Left ventricle myocardium inferior (tissue), 1 donor: ENCODE data around the gene ZNF780B. TPM values are rescaled to one million over a fixed set of nuclear protein-coding genes. Genes with fewer than 3 reads are reported as not detected.

ENCODE experiments used
- DNase-seq: peaks from one replicate; pipeline ENCODE4 v3.0.0-alpha.2; 2020
- H3K27ac ChIP-seq: fragments of 200-600 bp; replicated peaks from 2 replicates; pipeline ENCODE4 v1.8.0; 2021
- H3K27me3 ChIP-seq: fragments of 200-600 bp; 2 replicates; pipeline ENCODE4 v1.8.0; 2021; ENCODE audit warnings: low read depth
- H3K36me3 ChIP-seq: fragments of 200-600 bp; 2 replicates; pipeline ENCODE4 v1.8.0; 2021
- H3K4me1 ChIP-seq: fragments of 200-600 bp; 2 replicates; pipeline ENCODE4 v1.8.0; 2021
- H3K4me3 ChIP-seq: fragments of 200-600 bp; 2 replicates; pipeline ENCODE4 v1.8.0; 2021; ENCODE audit warnings: mild to moderate bottlenecking, moderate library complexity
- H3K9me3 ChIP-seq: fragments of 200-600 bp; replicated peaks from 2 replicates; pipeline ENCODE4 v1.8.0; 2021
- CTCF ChIP-seq: fragments of 200-600 bp; IDR thresholded peaks from 2 replicates; pipeline ENCODE4 v1.8.0; 2021; ENCODE audit warnings: antibody characterized with exemption, mild to moderate bottlenecking, borderline replicate concordance
- intact Hi-C: fragments of 100-400 bp; cut with micrococcal nuclease; formaldehyde crosslinking; loops from one replicate; pipeline ENCODE4 v1.11.0; 2022
- total RNA-seq: library from RNA; stranded (reverse); fragmentation: NEBNext Ultra II Directional; extraction: Animal tissue kit (Norgen Biotek cat#: 25700); gene quantifications from one replicate; pipeline ENCODE4 v1.2.1, GENCODE V29; 2021
- donor health status: DM: no; HTN: yes; CAD: no; lungs with severe emphysema.

ZNF780B gene
- total RNA-seq, 1 donor from 2014 or later, result 26.6 TPM

GRCh38 chr19:40013991-40014390 lies 42.0 kb downstream of the ZNF780B start:
- no peak for DNase-seq
- no peak overlapping the region for H3K4me3 ChIP-seq
- H3K9me3 ChIP-seq, result peaks cover 98% of the 10 kb centered on the region
- TF ChIP-seq CTCF, result no peak
- peaks cover 77% of the 10 kb centered on the region for H3K36me3 ChIP-seq
- no peak overlapping the region for H3K27ac ChIP-seq
- intact Hi-C loops, result no loop called here
- no peaks in the 10 kb centered on the region for H3K27me3 ChIP-seq
- no peaks in the 10 kb centered on the region for H3K4me1 ChIP-seq

- peaks cover 55% of the 10 kb centered on the region for H3K9me3 ChIP-seq
- intact Hi-C loops, result no loop called here
- H3K4me3 ChIP-seq, result no peak overlapping the region
- TF ChIP-seq CTCF, result no peak
- H3K36me3 ChIP-seq, result peaks cover 85% of the 10 kb centered on the region
- H3K27me3 ChIP-seq, result no peaks in the 10 kb centered on the region
- no peak for DNase-seq
- H3K4me1 ChIP-seq, result peaks cover 18% of the 10 kb centered on the region
- no peak overlapping the region for H3K27ac ChIP-seq
These were observed 46.4 kb downstream of the ZNF780B start for GRCh38 chr19:40009674-40010073.

DNA sequence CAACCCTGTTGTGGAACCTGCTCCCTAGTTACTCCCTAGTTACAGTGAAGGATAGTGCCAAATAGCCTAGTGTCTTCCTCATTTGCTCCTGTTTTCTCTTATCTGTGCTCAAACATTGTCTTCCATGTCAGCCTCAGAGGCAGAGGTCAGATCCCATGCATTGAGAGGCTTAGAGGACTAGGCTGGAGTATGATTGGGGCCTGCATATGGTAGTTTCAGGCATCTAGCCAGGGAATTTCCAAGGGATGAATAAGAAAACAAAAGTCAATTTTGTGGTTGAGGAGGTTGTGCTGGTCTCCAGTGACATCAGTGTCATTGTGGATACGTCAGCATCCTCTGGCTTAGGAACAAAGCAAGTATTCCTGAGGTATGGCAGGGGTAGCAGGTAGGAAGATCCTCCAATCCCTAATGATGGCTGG lies 49.7 kb downstream of the ZNF780B start:
- peak overlapping the region; percentile 66 for H3K27ac ChIP-seq

DNA sequence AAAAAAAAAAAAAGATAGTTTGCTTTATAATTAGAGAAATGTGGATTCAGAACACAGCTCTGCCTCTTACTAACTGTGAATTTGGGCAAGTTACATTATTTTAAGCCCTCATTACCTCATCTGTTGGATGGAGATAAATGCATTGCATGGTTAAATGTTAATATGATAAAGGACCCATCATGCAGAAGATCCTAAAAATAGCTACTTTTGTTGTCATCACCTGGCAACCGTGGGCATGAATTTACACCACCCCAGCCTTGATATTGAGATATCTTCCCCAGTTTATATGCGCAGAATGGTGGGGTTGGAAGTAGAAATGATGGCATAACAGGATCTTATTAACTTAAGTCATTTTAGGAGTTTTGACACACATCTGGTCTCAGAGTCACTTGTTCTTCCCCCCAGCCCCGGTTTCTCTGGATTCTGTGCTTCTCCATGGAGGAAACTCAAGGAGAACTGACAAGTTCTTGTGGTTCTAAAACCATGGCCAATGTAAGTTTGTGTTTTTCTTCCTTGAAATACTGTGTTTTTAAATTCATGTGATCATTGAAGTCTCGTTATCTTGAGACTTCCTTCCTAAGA lies 50.2 kb downstream of the ZNF780B start:
- Histone ChIP-seq H3K27ac (peak overlapping the region; percentile 66), H3K9me3 (peaks cover 17% of the 10 kb centered on the region), H3K36me3 (peaks cover 47% of the 10 kb centered on the region), H3K27me3 (no peaks in the 10 kb centered on the region), H3K4me3 (peak overlapping the region; percentile 10), H3K4me1 (peaks cover 20% of the 10 kb centered on the region)
- intact Hi-C loops, result no loop called here
- no peak for TF ChIP-seq CTCF
- no peak for DNase-seq

More for the DNA sequence above, 49.7 kb downstream of the ZNF780B start:
- peaks cover 20% of the 10 kb centered on the region for H3K4me1 ChIP-seq
- DNase-seq, result no peak
- no peak for TF ChIP-seq CTCF
- no peak overlapping the region for H3K4me3 ChIP-seq
- intact Hi-C loops, result no loop called here
- H3K9me3 ChIP-seq, result peaks cover 21% of the 10 kb centered on the region
- peaks cover 52% of the 10 kb centered on the region for H3K36me3 ChIP-seq
- H3K27me3 ChIP-seq, result no peaks in the 10 kb centered on the region

DNA sequence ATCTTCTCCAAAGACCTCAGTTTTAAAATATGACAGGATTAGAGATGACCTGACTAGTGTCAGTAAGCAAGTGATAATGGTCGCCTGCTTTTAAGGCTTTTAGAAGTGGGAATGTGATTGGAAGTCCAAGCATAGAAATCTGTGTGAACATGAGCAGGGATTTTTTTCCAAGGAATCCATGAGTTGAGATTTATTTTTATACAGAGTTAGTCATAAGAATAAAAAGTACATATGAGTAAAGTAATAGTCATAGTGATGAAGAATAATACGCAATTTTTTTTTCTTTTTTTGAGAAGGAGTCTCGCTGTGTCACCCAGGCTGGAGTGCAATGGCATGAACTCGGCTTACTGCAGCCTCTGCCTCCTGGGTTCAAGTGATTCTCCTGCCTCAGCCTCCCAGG lies 57.5 kb downstream of the ZNF780B start:
- no peak overlapping the region for H3K4me3 ChIP-seq
- no peak for TF ChIP-seq CTCF
- intact Hi-C loops, result no loop called here
- DNase-seq, result no peak
- no peak overlapping the region for H3K27ac ChIP-seq
- H3K9me3 ChIP-seq, result peaks cover 5% of the 10 kb centered on the region
- H3K4me1 ChIP-seq, result peaks cover 24% of the 10 kb centered on the region
- no peaks in the 10 kb centered on the region for H3K27me3 ChIP-seq
- H3K36me3 ChIP-seq, result peaks cover 15% of the 10 kb centered on the region
